GM19099 (cell line): ENCODE results near the gene UBAP2L.

Experiments
- POLR2A ChIP-seq: IDR thresholded peaks from 3 replicates; pipeline ENCODE4 v1.6.1; 2011; ENCODE audit warnings: low read depth; ENCODE audit not compliant: insufficient read length; ENCODE audit errors: extremely low read depth

Gene UBAP2L

DNA sequence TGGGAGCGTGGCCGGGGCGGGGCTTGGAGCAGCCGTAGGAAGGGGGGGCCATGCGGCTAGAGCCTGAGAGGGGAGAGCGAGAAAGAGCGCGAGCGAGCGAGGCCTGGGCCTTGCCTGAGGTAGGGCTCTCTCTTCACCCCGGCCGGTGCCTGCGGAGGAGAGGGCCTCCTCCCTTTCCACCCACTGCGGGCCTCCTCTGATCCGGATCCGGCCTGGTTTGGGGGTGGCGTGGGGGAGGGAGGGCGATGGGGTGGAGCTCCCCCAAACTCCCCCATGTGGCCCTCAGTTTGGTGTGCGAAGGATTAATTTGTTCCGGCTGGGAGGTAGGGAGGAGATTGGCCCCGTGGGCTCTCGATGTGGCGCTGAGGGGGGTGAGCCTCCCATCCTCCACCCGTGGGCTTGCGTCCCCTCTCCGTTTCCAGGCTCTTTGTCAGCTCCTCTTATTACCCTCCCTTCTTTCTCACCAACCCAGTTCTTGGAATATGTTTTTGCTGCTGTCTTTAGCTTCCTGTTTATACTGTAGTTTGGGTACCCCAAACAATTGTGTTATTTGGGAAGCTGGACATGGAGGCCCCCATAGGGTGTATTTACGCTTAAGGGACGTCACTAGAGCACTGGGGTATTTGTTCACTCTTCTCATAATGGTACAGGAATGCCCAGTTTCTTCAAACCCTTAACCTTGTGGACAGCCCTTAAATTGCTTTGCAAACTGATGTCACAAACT is 685 bp downstream of the UBAP2L start:
- TF ChIP-seq POLR2A = peak; percentile 46

DNA sequence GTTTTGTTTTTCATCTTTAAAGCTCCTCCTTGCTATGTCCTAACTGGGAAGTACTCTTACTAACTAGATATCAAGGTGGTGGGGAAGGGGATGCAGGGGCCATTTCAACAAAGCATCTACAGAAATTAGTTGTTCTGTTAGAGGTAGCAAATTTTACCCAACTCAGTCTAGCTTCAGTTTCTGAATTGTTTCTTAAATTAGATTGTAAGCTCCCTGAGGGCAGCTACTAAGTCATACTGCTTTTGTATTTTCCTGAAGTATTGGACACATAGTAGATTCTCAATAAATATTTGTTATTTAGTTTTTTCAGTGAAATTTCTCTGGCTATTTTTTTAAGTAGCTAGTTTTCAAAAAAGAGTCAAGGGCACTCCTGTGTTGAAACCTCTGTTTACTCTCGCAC is 1.8 kb downstream of the UBAP2L start:
- no peak for TF ChIP-seq POLR2A

DNA sequence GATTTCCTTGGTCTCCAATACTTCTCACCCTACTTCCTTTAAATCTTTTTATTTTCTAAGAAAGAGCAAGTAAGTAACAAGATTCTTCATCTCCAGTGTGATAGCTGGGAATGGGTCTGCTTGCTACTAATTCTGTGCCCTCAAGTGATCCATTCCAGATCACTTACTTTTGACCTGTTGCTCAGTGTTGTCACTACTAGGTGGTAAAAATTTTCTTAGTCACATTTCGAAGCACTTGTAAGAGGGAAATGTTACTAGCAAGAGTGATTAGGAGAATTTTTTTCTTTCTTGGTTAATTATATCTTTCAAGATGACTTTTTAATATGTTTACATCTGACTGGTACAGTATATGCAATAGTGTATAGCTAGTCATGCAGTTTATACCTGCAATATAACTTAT is 2.2 kb downstream of the UBAP2L start:
- TF ChIP-seq POLR2A = no peak

DNA sequence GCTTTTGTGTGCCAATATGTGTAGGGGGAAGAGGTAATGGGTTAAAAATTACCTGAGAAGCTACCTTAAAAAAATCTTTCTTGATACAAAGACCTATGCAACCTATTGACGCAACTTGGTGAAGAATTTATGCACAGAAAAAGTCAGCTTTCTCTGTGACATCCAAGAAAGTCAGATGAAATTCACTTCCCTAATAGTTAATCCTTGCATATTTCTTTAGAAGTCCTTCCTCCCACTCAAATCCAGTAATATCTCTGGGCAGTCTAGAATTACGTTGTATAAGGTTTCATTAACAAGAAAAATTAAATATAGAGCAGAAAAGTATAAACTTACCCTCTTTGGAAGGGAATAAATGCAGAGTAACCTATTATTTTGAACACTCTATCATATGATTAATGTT is 2.9 kb downstream of the UBAP2L start:
- no peak for TF ChIP-seq POLR2A

DNA sequence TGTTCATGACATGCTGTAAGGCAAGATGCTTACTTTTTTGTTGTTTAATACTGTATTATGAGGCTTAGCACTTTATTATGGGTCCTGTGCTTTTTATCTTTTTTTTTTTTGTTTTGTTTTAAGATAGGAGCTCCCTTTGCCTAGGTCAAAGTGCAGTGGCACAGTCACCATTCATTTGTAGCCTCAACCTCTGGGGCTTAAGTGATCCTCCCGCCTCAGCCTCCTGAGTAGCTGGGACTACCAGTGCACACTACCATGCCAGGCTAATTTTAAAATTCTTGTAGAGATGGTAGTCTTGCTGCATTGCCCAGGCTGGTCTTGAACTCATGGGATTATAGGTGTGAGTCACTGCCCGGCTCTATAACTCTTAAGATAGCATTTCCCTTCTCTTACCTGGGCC is 4.6 kb downstream of the UBAP2L start:
- no peak for TF ChIP-seq POLR2A

DNA sequence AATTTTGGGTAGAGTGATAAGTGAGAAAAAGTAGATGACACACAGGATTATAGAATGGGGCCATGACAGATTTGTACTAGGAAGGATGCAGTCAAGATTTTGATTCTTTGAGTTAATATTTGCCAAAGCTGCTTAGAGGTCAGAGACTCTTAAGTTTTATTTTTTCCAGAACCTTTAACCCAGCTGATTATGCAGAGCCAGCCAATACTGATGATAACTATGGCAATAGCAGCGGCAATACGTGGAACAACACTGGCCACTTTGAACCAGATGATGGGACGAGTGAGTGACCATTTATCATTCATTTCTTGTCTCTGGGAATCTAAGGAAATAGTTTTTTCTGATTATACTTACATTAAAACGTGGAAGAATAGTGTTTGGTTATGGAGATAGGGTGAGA is 16.1 kb downstream of the UBAP2L start:
- no peak for TF ChIP-seq POLR2A

DNA sequence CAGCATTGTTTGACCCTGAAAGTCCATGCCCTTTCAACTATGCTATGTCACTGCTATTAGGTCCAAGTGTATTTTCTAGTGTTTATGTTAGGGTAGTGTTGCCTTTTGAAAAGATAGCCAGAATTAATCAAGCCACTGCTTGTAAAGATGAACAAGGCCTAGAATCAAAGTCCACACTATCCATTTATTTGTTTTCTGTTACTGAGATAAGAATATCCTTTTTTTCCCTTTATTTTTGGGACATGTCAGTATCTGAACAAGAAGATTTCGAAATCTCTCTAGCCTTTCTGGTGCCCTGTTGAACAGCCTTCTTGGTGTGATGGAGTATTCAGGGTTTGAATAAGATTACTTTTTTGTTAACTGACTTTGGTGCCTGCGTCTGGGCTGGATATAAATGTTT is 16.7 kb downstream of the UBAP2L start:
- TF ChIP-seq POLR2A = no peak

DNA sequence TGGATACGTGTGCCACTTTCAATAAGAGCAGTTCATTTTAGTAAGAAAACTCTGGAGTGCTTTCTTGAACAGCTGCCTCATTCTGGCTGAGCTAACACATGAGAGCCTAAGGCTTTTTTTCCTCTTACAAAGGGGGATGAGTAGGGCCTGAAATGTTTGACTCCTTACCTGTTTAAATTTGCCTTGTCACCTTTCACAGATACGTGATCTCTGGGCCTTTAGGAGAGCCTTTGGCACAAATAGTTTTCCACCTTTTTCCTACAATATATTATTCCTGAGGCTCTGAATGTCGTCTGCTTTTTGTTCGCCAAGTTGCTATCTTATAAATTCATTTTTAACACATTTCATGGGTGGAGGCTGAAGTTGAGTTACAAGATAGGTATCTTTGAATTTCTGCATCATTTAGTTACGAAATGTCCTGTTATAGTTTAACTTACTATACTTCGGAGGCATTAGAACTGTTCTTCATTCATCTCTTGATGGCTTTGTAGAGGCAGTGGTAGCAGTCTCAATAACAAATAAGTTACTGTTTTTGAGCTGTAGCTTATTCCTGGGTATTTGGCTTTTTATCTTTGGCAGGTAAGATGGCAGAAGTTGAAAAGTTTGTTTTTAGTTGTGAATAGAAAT is 17.2 kb downstream of the UBAP2L start:
- no peak for TF ChIP-seq POLR2A

DNA sequence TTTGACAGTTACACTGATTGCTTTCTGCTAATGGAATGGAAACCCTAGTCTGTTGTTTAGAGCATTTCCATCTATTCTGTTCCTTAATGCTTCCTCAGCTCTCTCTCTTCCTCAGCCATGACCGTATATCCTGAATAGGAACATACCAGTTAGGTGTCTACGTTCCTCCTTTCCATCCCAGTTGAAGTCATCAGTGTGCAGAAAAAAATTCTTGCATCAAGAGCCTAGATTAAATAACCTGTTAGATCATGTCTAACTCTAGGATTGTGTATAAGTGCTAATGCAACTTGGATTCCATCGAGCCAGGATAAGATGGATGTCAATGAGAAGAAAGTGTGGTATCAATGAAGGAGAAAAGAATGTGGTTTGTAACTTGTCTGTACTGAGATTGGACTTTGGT is 18.7 kb downstream of the UBAP2L start:
- TF ChIP-seq POLR2A = no peak

DNA sequence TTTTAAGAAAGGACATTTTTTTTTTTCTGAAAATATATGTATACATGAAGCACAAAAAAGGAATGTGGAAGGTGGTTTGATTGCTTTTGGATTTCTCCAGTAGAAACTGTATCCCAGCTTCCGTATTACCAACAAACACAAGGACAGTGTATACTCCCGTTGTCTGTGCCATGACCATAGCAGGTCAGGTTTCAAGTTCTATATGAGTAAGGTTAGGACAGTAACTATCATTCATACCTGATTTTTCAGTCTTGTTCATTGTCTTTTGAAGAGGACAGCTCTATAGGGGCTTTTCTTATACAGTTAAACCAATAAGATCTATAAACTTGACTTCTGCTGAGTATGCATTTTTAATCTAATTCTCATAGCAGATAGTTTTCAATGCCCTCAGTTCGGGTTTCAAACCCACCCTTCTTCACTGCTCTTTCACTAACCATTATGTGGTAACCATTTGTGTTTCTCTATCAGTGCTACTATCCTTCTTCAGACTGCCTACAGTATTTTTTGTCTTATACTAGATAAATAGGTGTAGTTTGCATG is 19.6 kb downstream of the UBAP2L start:
- TF ChIP-seq POLR2A = no peak

DNA sequence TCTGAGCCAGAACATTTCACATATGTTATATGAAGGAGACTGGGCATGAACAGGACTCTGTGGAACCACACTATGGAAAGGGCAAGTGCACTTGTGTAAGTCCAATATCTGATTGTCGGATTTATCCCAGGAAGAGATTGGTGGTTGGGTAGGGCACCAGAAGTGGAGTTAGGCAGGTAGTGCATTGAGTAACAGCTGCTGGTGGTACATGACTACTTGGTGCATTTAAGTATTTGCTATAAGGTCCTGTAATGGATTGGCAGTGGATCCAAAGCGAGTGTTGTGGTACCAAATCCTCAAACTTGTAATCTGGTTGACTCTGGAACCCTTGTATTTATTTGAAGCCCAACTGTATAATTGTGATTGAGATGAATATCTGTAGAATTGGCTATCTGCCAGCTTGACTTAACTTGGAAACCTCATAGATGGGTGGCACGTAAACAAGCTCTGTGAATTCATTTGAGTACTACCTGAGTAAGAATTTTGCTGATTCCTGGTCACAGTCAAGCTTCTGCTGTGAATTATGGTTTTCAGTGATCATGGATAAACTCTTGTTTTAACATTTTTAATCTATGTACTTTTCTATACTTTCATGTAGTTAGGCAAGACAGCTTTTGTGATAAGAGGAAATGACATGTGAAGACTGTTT is 21.1 kb downstream of the UBAP2L start:
- no peak for TF ChIP-seq POLR2A

DNA sequence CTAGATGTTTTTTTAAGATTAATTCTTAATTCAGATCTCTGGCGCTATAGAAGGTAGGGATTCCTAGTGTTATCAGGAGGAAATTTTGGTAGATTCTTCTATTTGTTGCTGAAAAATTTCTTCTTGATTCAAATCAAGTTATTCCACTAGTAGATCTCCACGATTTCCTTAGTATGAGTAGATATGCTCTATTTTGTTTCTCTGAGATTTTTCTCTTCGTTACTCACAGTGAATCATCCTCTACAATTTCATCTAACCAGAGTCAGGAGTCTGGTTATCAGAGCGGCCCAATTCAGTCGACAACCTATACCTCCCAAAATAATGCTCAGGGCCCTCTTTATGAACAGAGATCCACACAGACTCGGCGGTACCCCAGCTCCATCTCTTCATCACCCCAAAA is 32.9 kb downstream of the UBAP2L start:
- TF ChIP-seq POLR2A = no peak

DNA sequence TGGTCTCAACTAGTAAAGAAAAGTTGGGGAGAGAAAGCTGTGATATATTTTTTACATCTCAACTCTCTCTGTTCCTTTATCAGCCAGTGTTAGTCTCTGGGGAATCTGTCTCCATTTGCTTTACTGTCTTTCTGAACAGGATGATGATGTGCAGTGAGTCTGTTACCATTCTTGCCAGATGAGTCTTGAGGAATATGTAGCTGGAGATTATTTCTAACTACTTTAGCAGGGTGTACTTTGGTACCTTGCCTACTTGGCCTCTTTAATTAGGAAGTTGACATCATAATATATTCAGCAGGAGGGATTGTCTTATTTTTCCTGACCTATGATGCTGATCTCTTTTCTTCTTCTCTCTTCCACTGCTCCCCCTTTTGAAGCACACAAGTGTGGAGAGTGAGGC is 35.9 kb downstream of the UBAP2L start:
- TF ChIP-seq POLR2A = no peak

DNA sequence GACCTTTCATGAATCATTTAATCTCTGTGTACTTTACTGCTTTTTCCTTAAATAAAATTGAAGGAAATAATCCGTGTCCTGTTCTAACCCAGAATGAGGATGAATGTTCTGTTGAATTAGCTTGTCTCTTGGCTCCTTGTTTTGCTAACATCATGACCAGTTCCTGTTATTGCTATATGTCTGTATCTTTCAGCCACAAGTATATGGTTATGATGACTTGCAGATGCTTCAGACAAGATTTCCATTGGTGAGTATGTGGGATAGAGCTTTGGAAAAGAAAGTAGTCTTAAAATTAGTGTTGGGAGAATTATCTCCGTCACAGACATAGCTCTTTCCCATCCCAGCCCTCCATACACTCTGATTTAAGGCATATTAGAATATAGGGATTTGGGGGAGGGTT is 38.0 kb downstream of the UBAP2L start:
- TF ChIP-seq POLR2A = no peak

DNA sequence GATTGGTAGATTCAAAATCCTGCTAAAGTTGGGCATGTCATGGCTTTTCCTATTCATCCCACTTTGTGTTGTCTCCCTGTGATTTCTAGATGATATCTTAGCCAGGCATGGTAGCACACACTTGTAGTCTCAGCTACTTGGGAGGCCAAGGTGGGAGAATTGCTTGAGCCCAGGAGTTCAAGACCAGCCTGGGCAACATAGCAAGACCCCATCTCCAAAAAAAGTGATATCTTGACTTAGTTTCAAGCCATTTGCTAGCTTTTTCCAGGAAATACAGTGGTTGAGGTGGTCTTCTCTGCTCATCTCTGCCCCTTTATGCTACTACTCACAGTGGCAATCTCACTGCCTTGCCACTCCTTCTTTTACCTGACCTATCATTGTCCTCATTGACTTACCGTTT is 39.4 kb downstream of the UBAP2L start:
- no peak for TF ChIP-seq POLR2A
